ENCODE results near the gene GPR37L1.

- TF ChIP-seq RAD21 (IDR thresholded peaks at IDR 0.05) (no peak), CTCF (IDR thresholded peaks at IDR 0.05; ENCODE audit: low read depth, low read length, missing input control) (no peak), SP1 (IDR thresholded peaks at IDR 0.05) (no peak), TAF1 (conservative IDR thresholded peaks at IDR 0.05) (no peak), GABPA (IDR thresholded peaks at IDR 0.05 in 1 of 2, conservative IDR thresholded peaks at IDR 0.05 in 1 of 2) (no peak), ZBTB33 (IDR thresholded peaks at IDR 0.05) (no peak), REST (IDR thresholded peaks at IDR 0.05) (no peak), RXRA (IDR thresholded peaks at IDR 0.05) (no peak), EGR1 (IDR thresholded peaks at IDR 0.05; ENCODE audit: low read depth in 2 of 2) (no peak), YY1 (IDR thresholded peaks at IDR 0.05) (no peak), JUND (IDR thresholded peaks at IDR 0.05) (no peak), FOXA1 (IDR thresholded peaks at IDR 0.05) (no peak), ATF3 (IDR thresholded peaks at IDR 0.05) (no peak), HNF4G (IDR thresholded peaks at IDR 0.05) (no peak)
These were observed 1.7 kb upstream of the GPR37L1 start for GRCh38 chr1:202121006-202121405.
